HEK293 (cell line): Measurements from ENCODE around the gene KRCC1.
A peak's percentile ranks its signal among the peaks of the same experiment; 100 is the strongest.

Experiments used
- CTCF ChIA-PET: fragments of 350-600 bp; formaldehyde crosslinking; extraction: SDS; loops from one replicate; lab custom pipeline; 2021; ENCODE audit warnings: antibody characterized with exemption; lab: Yijun Ruan, JAX
- POLR2A ChIA-PET: fragments of 300-600 bp; formaldehyde crosslinking; extraction: SDS; loops from one replicate; lab custom pipeline; 2020; ENCODE audit warnings: antibody characterized with exemption, inconsistent platforms; lab: Yijun Ruan, JAX
- H3K27ac ChIP-seq: fragments of 200-500 bp; sonication (Bioruptor generic); 2 replicates; pipeline ENCODE4 v1.5.1; 2014; ENCODE audit warnings: low read depth, low read length, control low read depth, inconsistent platforms; ENCODE audit errors: extremely low read depth
- H3K36me3 ChIP-seq, 2 experiments: fragments of 200-500 bp in 1 of 2; sonication (Bioruptor generic) in 1 of 2; 1 replicate in 1 of 2; 2 replicates in 1 of 2; pipeline ENCODE4 v1.5.1; 2014 to 2017; ENCODE audit warnings: inconsistent platforms in 2 of 2, low read length in 2 of 2; ENCODE audit not compliant: control insufficient read depth in 2 of 2, insufficient read depth in 1 of 2
- H3K4me1 ChIP-seq: fragments of 200-500 bp; sonication (Bioruptor generic); 2 replicates; pipeline ENCODE4 v1.5.1; 2014; ENCODE audit warnings: mild to moderate bottlenecking, low read length, inconsistent platforms; ENCODE audit not compliant: control insufficient read depth, insufficient read depth
- H3K4me3 ChIP-seq: 2 replicates; pipeline ENCODE4 v1.5.1; 2011; ENCODE audit warnings: low read depth, mild to moderate bottlenecking, control low read depth, low read length, moderate library complexity
- H3K9me3 ChIP-seq: fragments of 200-500 bp; sonication (Bioruptor generic); 2 replicates; pipeline ENCODE4 v1.5.1; 2014; ENCODE audit warnings: low read depth, low read length, inconsistent platforms; ENCODE audit not compliant: control insufficient read depth, insufficient read depth
- EGR2 ChIP-seq: fragments of 450-650 bp; formaldehyde crosslinking; IDR thresholded peaks from 2 replicates; pipeline ENCODE4 v1.5.1; 2016; ENCODE audit warnings: low read depth, missing biosample characterization, missing genetic modification characterization
- MYNN ChIP-seq: fragments of 450-650 bp; formaldehyde crosslinking; IDR thresholded peaks from 2 replicates; pipeline ENCODE4 v1.5.1; 2016; ENCODE audit warnings: missing biosample characterization, missing genetic modification characterization, borderline replicate concordance
- OVOL3 ChIP-seq: fragments of 450-650 bp; formaldehyde crosslinking; IDR thresholded peaks from 2 replicates; pipeline ENCODE4 v1.5.1; 2016; ENCODE audit warnings: missing biosample characterization, missing genetic modification characterization
- PRDM1 ChIP-seq: fragments of 450-650 bp; formaldehyde crosslinking; IDR thresholded peaks from 2 replicates; pipeline ENCODE4; 2016; ENCODE audit warnings: missing biosample characterization, missing genetic modification characterization
- ZFHX2 ChIP-seq: fragments of 450-650 bp; formaldehyde crosslinking; conservative IDR thresholded peaks from 2 replicates; pipeline ENCODE4 v1.5.1; 2016; ENCODE audit warnings: missing biosample characterization, missing genetic modification characterization
- ZNF10 ChIP-seq: fragments of 450-650 bp; formaldehyde crosslinking; IDR thresholded peaks from 2 replicates; pipeline ENCODE4 v1.5.1; 2017; ENCODE audit warnings: missing biosample characterization, missing genetic modification characterization
- ZNF175 ChIP-seq: fragments of 450-650 bp; formaldehyde crosslinking; IDR thresholded peaks from 2 replicates; pipeline ENCODE4 v1.5.1; 2016; ENCODE audit warnings: missing biosample characterization, missing genetic modification characterization
- ZNF394 ChIP-seq: fragments of 450-650 bp; formaldehyde crosslinking; IDR thresholded peaks from 2 replicates; pipeline ENCODE4 v1.5.1; 2016; ENCODE audit warnings: missing biosample characterization, missing genetic modification characterization, mild to moderate bottlenecking, moderate library complexity, borderline replicate concordance
- ZNF571 ChIP-seq: fragments of 450-650 bp; formaldehyde crosslinking; IDR thresholded peaks from 2 replicates; pipeline ENCODE4 v1.5.0; 2017; ENCODE audit warnings: missing biosample characterization, missing genetic modification characterization
- ZNF704 ChIP-seq: fragments of 450-650 bp; formaldehyde crosslinking; IDR thresholded peaks from 2 replicates; pipeline ENCODE4 v1.5.1; 2016; ENCODE audit warnings: missing biosample characterization, missing genetic modification characterization
- ZNF792 ChIP-seq: fragments of 450-650 bp; formaldehyde crosslinking; IDR thresholded peaks from 2 replicates; pipeline ENCODE4 v1.5.1; 2016; ENCODE audit warnings: missing biosample characterization, missing genetic modification characterization
- ZSCAN5A ChIP-seq: fragments of 450-650 bp; formaldehyde crosslinking; IDR thresholded peaks from 2 replicates; pipeline ENCODE4 v1.5.1; 2016; ENCODE audit warnings: missing biosample characterization, missing genetic modification characterization

Gene KRCC1

DNA sequence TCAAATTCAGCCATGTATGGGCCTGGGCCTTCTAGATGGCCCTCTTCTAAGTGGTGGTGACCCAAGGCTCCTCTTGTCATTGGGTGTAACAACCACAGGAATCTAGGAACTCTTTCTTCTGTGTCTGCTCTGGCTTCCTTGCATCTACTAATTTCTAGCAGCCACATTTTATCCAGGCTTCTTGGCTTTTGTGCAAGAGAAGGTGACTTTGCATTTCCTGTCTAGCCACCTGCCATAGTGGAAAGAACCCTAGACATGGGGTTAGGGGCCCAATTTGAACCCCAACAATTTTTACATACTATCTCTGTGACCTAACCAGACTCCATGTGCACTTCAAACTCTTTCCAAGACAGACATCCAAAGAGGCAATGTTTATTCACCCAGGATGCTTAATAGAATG lies 37.2 kb upstream of the KRCC1 start:
- Histone ChIP-seq H3K27ac (no peak overlapping the region), H3K9me3 (no peaks in the 10 kb centered on the region), H3K4me1 (no peaks in the 10 kb centered on the region), H3K36me3 (no peaks in the 10 kb centered on the region), H3K4me3 (no peak overlapping the region)
- ChIA-PET POLR2A (no interaction called here), CTCF (interaction anchor here (2.1 kb wide), 1 partner anchor 32 kb away, joined by 11 read pairs; no protein-coding TSS in a partner anchor)
- TF ChIP-seq ZNF175 (no peak), ZNF704 (tag by site-specific recombination) (no peak)

- Histone ChIP-seq H3K4me1 (no peaks in the 10 kb centered on the region), H3K9me3 (no peaks in the 10 kb centered on the region), H3K36me3 (no peaks in the 10 kb centered on the region), H3K4me3 (no peak overlapping the region), H3K27ac (no peak overlapping the region)
- TF ChIP-seq ZSCAN5A (tag by site-specific recombination): no peak
- no peak for TF ChIP-seq ZNF571 (tag by site-specific recombination)
- TF ChIP-seq ZNF394 (tag by site-specific recombination): no peak
- TF ChIP-seq OVOL3: no peak
- ChIA-PET CTCF (interaction anchor here (0.9 to 2.1 kb wide), 2 partner anchors 31 to 100 kb away, joined by 3 to 11 read pairs; no protein-coding TSS in a partner anchor), POLR2A (no interaction called here)
Observed at GRCh38 chr2:88091943-88092342, 36.4 kb upstream of the KRCC1 start.

DNA sequence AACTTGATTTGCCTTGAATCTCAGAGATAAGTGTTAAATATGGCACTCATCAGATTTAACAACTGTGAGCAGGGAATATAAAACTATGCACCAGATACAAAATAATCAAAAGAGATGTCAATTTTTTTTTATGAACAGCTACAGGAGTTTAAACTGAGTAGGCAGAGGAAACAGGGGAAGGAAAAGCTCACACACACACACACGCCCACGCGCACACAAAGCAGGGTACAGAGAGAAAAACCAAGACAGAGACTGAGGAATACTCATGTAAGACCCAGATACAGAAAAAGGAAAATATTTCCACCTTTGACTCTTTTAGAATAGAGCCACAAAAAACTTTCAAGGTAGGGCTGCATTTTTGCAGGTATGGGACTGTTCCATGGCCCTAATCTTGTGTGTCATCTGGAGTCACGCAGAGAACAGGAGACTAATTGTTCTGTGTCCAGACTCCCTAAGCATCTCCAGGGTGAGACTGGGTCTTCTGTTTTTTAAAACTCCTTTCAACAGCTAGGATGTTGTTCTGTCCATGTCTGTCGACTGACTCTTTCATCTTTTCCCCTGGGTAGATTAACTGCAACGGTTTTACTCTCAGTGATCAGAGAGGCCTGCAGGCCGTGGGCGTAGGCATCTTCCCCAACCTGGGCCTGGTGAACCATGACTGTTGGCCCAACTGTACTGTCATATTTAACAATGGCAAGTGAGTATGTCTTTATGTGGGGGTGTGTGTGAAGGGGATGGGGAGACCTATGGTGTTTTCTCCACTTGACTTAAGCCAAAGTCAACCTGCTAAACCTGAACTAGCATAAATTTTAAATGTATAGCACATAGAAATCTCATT lies 35.1 kb upstream of the KRCC1 start:
- H3K27ac ChIP-seq: no peak overlapping the region
- CTCF ChIA-PET: interaction anchor here (1.6 to 2.1 kb wide), 2 partner anchors 30 kb away, joined by 9 to 11 read pairs; no protein-coding TSS in a partner anchor
- no peaks in the 10 kb centered on the region for H3K36me3 ChIP-seq
- H3K4me3 ChIP-seq: no peak overlapping the region
- POLR2A ChIA-PET: interaction anchor here (0.6 kb wide), 1 partner anchor 1522 kb away, joined by 4 read pairs; no protein-coding TSS in a partner anchor
- H3K4me1 ChIP-seq: no peaks in the 10 kb centered on the region
- no peak for TF ChIP-seq PRDM1
- TF ChIP-seq EGR2 (tag by site-specific recombination): peak; percentile 35; the same call in 1 of the 2 replicates
- TF ChIP-seq ZFHX2 (tag by site-specific recombination): peak; percentile 56; the same call in 1 of the 2 replicates
- no peaks in the 10 kb centered on the region for H3K9me3 ChIP-seq

- ChIA-PET CTCF (interaction anchor here (1.6 kb wide), 1 partner anchor 28 kb away, joined by 9 read pairs; no protein-coding TSS in a partner anchor), POLR2A (interaction anchor here (0.6 to 0.7 kb wide), 2 partner anchors 91 to 308 kb away, joined by 3 to 4 read pairs; no protein-coding TSS in a partner anchor)
- no peaks in the 10 kb centered on the region for H3K9me3 ChIP-seq
- H3K27ac ChIP-seq: no peak overlapping the region
- H3K4me1 ChIP-seq: no peaks in the 10 kb centered on the region
- TF ChIP-seq MYNN (tag by site-specific recombination) (no peak), ZNF792 (tag by site-specific recombination) (no peak), ZNF10 (peak; percentile 96)
- no peak overlapping the region for H3K4me3 ChIP-seq
- H3K36me3 ChIP-seq: no peaks in the 10 kb centered on the region
Observed at GRCh38 chr2:88088999-88089398, 33.4 kb upstream of the KRCC1 start.
